Spleen (tissue), 11 donors: ENCODE data around the gene PPFIA1. TPM values are rescaled to one million over a fixed set of nuclear protein-coding genes. Genes with fewer than 3 reads are reported as not detected.

Experiments used
- DNase-seq: peaks from one replicate; pipeline ENCODE4 v3.0.0-alpha.2; 2020
- H3K27ac ChIP-seq, 8 donors: fragments of 200-600 bp; sonication (generic) in 7 of 8; 1 replicate in 4 of 8; 2 replicates in 4 of 8; pipeline versions ENCODE4 v1.5.0 to v1.8.0; 2016 to 2021; ENCODE audit warnings: inconsistent platforms in 4 of 8, mild to moderate bottlenecking in 4 of 8, moderate library complexity in 1 of 8
- H3K27me3 ChIP-seq, 7 donors: fragments of 200-600 bp; sonication (generic) in 6 of 7; replicated peaks in 1 of 7; 1 replicate in 4 of 7; 2 replicates in 3 of 7; pipeline versions ENCODE4 v1.5.0 to v1.8.0; 2016 to 2021; ENCODE audit warnings: inconsistent platforms in 3 of 7, mild to moderate bottlenecking in 1 of 7
- H3K36me3 ChIP-seq, 6 donors: fragments of 200-600 bp; sonication (generic) in 5 of 6; 1 replicate in 4 of 6; 2 replicates in 2 of 6; pipeline versions ENCODE4 v1.5.0 to v1.8.0; 2016 to 2021; ENCODE audit warnings: inconsistent platforms in 2 of 6
- H3K4me1 ChIP-seq, 6 donors: fragments of 200-600 bp; sonication (generic) in 5 of 6; 1 replicate in 3 of 6; 2 replicates in 3 of 6; pipeline versions ENCODE4 v1.5.0 to v1.8.0; 2016 to 2021; ENCODE audit warnings: inconsistent platforms in 3 of 6
- H3K4me3 ChIP-seq, 8 donors: fragments of 200-600 bp; sonication (generic) in 7 of 8; 1 replicate in 4 of 8; 2 replicates in 4 of 8; pipeline versions ENCODE4 v1.5.0 to v1.8.0; 2016 to 2021; ENCODE audit warnings: inconsistent platforms in 4 of 8, mild to moderate bottlenecking in 4 of 8, moderate library complexity in 2 of 8
- H3K9me3 ChIP-seq, 8 donors: fragments of 200-600 bp; sonication (generic) in 7 of 8; 1 replicate in 4 of 8; 2 replicates in 4 of 8; pipeline versions ENCODE4 v1.5.0 to v1.8.0; 2016 to 2021; ENCODE audit warnings: inconsistent platforms in 4 of 8
- CTCF ChIP-seq, 11 experiments: fragments of 200-600 bp in 7 of 11; fragments of 450-650 bp in 4 of 11; sonication (generic) in 4 of 11; IDR thresholded peaks in 8 of 11; conservative IDR thresholded peaks in 3 of 11; 1 replicate in 7 of 11; 2 replicates in 4 of 11; pipeline versions ENCODE4 v1.4.0 to v1.8.0; 2016 to 2021; ENCODE audit warnings: antibody characterized with exemption in 11 of 11, inconsistent platforms in 4 of 11, mild to moderate bottlenecking in 1 of 11
- POLR2A ChIP-seq, 3 donors: fragments of 450-650 bp; IDR thresholded peaks; one replicate each; pipeline ENCODE4 v1.5.1; 2017; ENCODE audit warnings: antibody characterized with exemption in 3 of 3, mild to moderate bottlenecking in 1 of 3
- POLR2AphosphoS5 ChIP-seq, 3 donors: sonication (generic); formaldehyde crosslinking; IDR thresholded peaks; one replicate each; pipeline ENCODE4 v1.5.1; 2017; ENCODE audit warnings: antibody characterized with exemption in 3 of 3
- WGBS, 5 donors: extraction: QIAGEN DNeasy Blood & Tissue Kit in 3 of 5; methylation state at CpG; one replicate each; pipeline versions ENCODE4 v1.1.5 to v1.1.7; 2013 to 2018; 5-methylcytosine and 5-hydroxymethylcytosine counted together
- intact Hi-C: fragments of 100-400 bp; cut with DNase I; formaldehyde crosslinking; loops from one replicate; pipeline ENCODE4 v1.15.0; 2023; ENCODE audit warnings: low total_unique reads
- polyA plus RNA-seq, 3 donors: library from polyadenylated mRNA; stranded (reverse); fragments of 200-250 nt; gene quantifications; one replicate each; pipeline ENCODE4 v1.2.1, GENCODE V29; 2013
- total RNA-seq, 7 donors: library from RNA; depleted of rRNA in 3 of 7; stranded (reverse); fragments of >200 nt in 3 of 7; fragmentation: NEBNext Ultra II Directional in 4 of 7; extraction: Animal tissue kit (Norgen Biotek cat#: 25700) in 4 of 7; gene quantifications; one replicate each; pipeline versions ENCODE4 v1.1.0 to v1.2.1, GENCODE V29; 2016 to 2021
- donor health status: healthy with polysubstance abuse.
- donor health status: DM: no; HTN: no; CAD: no; lungs with moderate emphysema.
- donor health status: DM: no; HTN: no; CAD: no.
- donor health status: Bipolar disorder and iron deficiency.
- donor health status: healthy.
- donor health status: DM: no; HTN: no; CAD: no.
- donor health status: DM: yes; HTN: yes; CAD: no.

Gene PPFIA1
- total and polyA plus RNA-seq, 10 donors = 7.6 to 73.5 (median 55.0) TPM

GRCh38 chr11:70335511-70335910, 65.0 kb downstream of the PPFIA1 start:
- H3K27ac ChIP-seq = no peak overlapping the region
- H3K4me3 ChIP-seq = no peak overlapping the region
- WGBS, 5 donors = 89 to 97% (median 95%) methylated on average over 7 of the region's 7 CpGs
- TF ChIP-seq POLR2A (IDR thresholded peaks at IDR 0.05) = no peak
- no peak for TF ChIP-seq CTCF (IDR thresholded peaks at IDR 0.05 in 8 of 11, conservative IDR thresholded peaks at IDR 0.05 in 3 of 11)
- no peak for TF ChIP-seq POLR2AphosphoS5 (IDR thresholded peaks at IDR 0.05)
- no peak for DNase-seq
- H3K27me3 ChIP-seq = no peaks in the 10 kb centered on the region
- H3K4me1 ChIP-seq = no peaks in the 10 kb centered on the region
- H3K36me3 ChIP-seq = peaks cover 8 to 100% (median 96%) of the 10 kb centered on the region in 6 donors
- no peaks in the 10 kb centered on the region for H3K9me3 ChIP-seq
- intact Hi-C loops = no loop called here

DNA sequence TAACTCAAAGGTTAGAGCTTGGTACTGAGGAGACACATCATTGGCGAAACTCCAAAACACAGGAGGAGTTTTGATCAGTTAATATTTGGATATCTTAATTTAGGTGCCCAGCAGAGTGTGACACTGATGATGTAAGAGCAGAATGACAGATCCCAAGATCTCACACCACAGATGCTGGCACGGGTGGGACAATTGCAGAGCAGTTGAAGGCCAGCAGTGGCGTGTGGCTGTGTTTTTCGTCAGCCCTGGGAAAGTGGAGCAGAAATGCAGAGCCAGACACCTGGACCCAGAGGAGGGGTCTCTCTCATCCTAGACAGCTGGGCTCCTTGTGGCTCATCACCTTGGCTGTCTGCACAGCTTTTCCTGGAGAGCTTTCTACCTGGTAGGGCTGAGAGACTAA, 68.1 kb downstream of the PPFIA1 start:
- H3K27ac ChIP-seq = no peak overlapping the region
- intact Hi-C loops = no loop called here
- no peaks in the 10 kb centered on the region for H3K4me1 ChIP-seq
- H3K4me3 ChIP-seq = no peak overlapping the region
- TF ChIP-seq POLR2AphosphoS5 (IDR thresholded peaks at IDR 0.05) (no peak), CTCF (IDR thresholded peaks at IDR 0.05 in 8 of 11, conservative IDR thresholded peaks at IDR 0.05 in 3 of 11) (no peak)
- 82 to 97% (median 86%) methylated on average over 4 of the region's 4 CpGs for WGBS, 5 donors
- H3K27me3 ChIP-seq = no peaks in the 10 kb centered on the region
- H3K36me3 ChIP-seq = peaks cover 4 to 98% (median 89%) of the 10 kb centered on the region in 6 donors
- DNase-seq = no peak
- no peaks in the 10 kb centered on the region for H3K9me3 ChIP-seq

DNA sequence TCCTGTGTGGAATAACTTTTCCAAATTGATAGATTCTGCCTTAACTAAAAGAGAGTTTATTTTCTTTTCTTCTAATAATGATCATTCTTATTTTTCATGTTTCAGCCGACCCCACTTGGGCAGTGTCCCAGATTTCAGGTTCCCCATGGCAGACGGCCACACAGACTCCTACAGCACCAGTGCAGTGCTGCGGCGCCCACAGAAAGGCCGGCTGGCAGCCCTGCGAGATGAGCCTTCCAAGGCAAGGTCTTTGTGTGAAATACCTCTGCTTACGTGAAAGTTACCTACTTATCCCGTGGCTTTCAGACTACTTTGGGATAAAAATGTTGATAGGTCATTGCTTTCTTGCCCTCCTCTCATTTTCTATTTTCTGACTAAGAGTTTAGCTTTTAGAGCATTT, 68.6 kb downstream of the PPFIA1 start:
- H3K27ac ChIP-seq = no peak overlapping the region
- intact Hi-C loops = no loop called here
- H3K36me3 ChIP-seq = peaks cover 9 to 98% (median 89%) of the 10 kb centered on the region in 6 donors
- H3K27me3 ChIP-seq = no peaks in the 10 kb centered on the region
- TF ChIP-seq CTCF (IDR thresholded peaks at IDR 0.05 in 8 of 11, conservative IDR thresholded peaks at IDR 0.05 in 3 of 11) = no peak
- no peak for TF ChIP-seq POLR2AphosphoS5 (IDR thresholded peaks at IDR 0.05)
- TF ChIP-seq POLR2A (IDR thresholded peaks at IDR 0.05) = no peak
- no peaks in the 10 kb centered on the region for H3K9me3 ChIP-seq
- WGBS, 5 donors = 92 to 96% (median 95%) methylated on average over 8 of the region's 8 CpGs
- no peak overlapping the region for H3K4me3 ChIP-seq
- DNase-seq = no peak
- no peaks in the 10 kb centered on the region for H3K4me1 ChIP-seq

DNA sequence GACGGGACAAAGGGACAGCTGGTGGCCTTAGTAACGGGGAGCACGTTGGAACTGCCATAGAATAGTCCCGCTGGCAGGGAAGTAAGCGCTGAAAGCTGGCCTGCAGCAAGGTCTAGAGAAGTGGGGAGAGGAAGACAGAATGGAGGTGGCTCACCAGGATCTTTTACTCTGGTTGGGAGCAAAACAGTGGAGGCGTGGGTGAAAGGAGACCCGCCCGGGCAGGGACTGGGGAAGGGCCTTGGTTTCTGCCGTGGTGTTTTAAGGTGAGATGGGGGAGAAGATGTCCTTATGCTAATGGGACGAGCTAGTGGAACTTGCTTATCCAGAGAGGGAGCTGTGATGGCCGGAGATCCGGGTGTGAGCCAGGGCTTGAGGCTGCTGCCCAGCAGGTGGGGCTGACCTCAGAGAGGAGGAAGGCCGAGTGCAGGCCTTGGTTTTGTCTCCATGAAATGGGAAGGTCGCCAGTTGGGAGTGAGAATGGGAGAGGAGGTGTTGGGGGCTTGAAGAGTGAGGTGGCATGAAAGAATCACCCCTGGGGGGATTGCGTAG, 71.5 kb downstream of the PPFIA1 start:
- 91 to 97% (median 94%) methylated on average over 15 of the region's 15 CpGs for WGBS, 5 donors

More for the DNA sequence above, 71.5 kb downstream of the PPFIA1 start:
- Histone ChIP-seq H3K27me3 (no peaks in the 10 kb centered on the region), H3K4me3 (no peak overlapping the region), H3K27ac (no peak overlapping the region), H3K9me3 (no peaks in the 10 kb centered on the region), H3K4me1 (no peaks in the 10 kb centered on the region), H3K36me3 (peaks cover 6 to 96% (median 85%) of the 10 kb centered on the region in 6 donors)
- TF ChIP-seq POLR2AphosphoS5 (IDR thresholded peaks at IDR 0.05) (no peak), CTCF (IDR thresholded peaks at IDR 0.05 in 8 of 11, conservative IDR thresholded peaks at IDR 0.05 in 3 of 11) (no peak), POLR2A (IDR thresholded peaks at IDR 0.05) (no peak)
- intact Hi-C loops = no loop called here
- no peak for DNase-seq
